Mesenchymal stem cell (in vitro differentiated cells and primary cell): ENCODE results near the gene CCR6.

Source experiments
- DNase-seq: peaks from one replicate; pipeline ENCODE4 v3.0.0-alpha.2; 2013
- H2AFZ ChIP-seq: one replicate; pipeline ENCODE4 v1.6.1; 2013; ENCODE audit warnings: low read depth, mild to moderate bottlenecking, control low read depth, inconsistent platforms, low read length, moderate library complexity
- H2AK5ac ChIP-seq: 2 replicates; pipeline ENCODE4 v1.6.1; 2013; ENCODE audit warnings: low read length, moderate library complexity, mild to moderate bottlenecking, inconsistent platforms; ENCODE audit not compliant: severe bottlenecking
- H2BK120ac ChIP-seq: one replicate; pipeline ENCODE4 v1.6.1; 2013; ENCODE audit warnings: low read depth, mild to moderate bottlenecking, inconsistent platforms, low read length, moderate library complexity
- H2BK12ac ChIP-seq, 2 experiments: one replicate each; pipeline ENCODE4 v1.6.1; 2013; ENCODE audit warnings: inconsistent platforms in 2 of 2, low read length in 2 of 2, mild to moderate bottlenecking in 2 of 2, moderate library complexity in 2 of 2, control low read depth in 1 of 2
- H2BK15ac ChIP-seq: one replicate; pipeline ENCODE4 v1.6.1; 2013; ENCODE audit warnings: mild to moderate bottlenecking, low read depth, inconsistent platforms; ENCODE audit not compliant: poor library complexity, severe bottlenecking
- H2BK5ac ChIP-seq: 2 replicates; pipeline ENCODE4 v1.6.1; 2013; ENCODE audit warnings: low read depth, mild to moderate bottlenecking, low read length, control low read depth, inconsistent platforms; ENCODE audit not compliant: poor library complexity, severe bottlenecking
- H3K14ac ChIP-seq, 2 experiments: one replicate each; pipeline ENCODE4 v1.6.1; 2013; ENCODE audit warnings: inconsistent platforms in 2 of 2, low read length in 2 of 2, control low read depth in 1 of 2, mild to moderate bottlenecking in 1 of 2, moderate library complexity in 1 of 2
- H3K18ac ChIP-seq, 2 experiments: one replicate each; pipeline ENCODE4 v1.6.1; 2013; ENCODE audit warnings: inconsistent platforms in 2 of 2, low read length in 2 of 2, control low read depth in 1 of 2, low read depth in 1 of 2, mild to moderate bottlenecking in 1 of 2
- H3K23ac ChIP-seq, 2 experiments: one replicate each; pipeline ENCODE4 v1.6.1; 2013; ENCODE audit warnings: inconsistent platforms in 2 of 2, low read length in 2 of 2, mild to moderate bottlenecking in 2 of 2, moderate library complexity in 2 of 2, control low read depth in 1 of 2
- H3K27ac ChIP-seq: 2 replicates; pipeline ENCODE4 v1.5.1; 2013; ENCODE audit warnings: mild to moderate bottlenecking, moderate library complexity, low read length, control low read depth, inconsistent platforms; ENCODE audit not compliant: poor library complexity, severe bottlenecking
- H3K27me3 ChIP-seq, 2 experiments: 2 replicates each; pipeline versions ENCODE4 v1.6.1 to v1.7.0; 2013; ENCODE audit warnings: low read length in 2 of 2, mild to moderate bottlenecking in 2 of 2, moderate library complexity in 2 of 2, control low read depth in 1 of 2, inconsistent platforms in 1 of 2; ENCODE audit not compliant: control insufficient read depth in 1 of 2, insufficient read depth in 1 of 2
- H3K36me3 ChIP-seq, 2 experiments: 2 replicates each; pipeline versions ENCODE4 v1.6.1 to v1.7.0; 2013; ENCODE audit warnings: low read length in 2 of 2, control low read depth in 1 of 2, inconsistent platforms in 1 of 2, low read depth in 1 of 2, mild to moderate bottlenecking in 1 of 2; ENCODE audit not compliant: insufficient read depth in 2 of 2, control insufficient read depth in 1 of 2
- H3K4ac ChIP-seq, 2 experiments: one replicate each; pipeline ENCODE4 v1.6.1; 2013; ENCODE audit warnings: inconsistent platforms in 2 of 2, low read length in 2 of 2, mild to moderate bottlenecking in 2 of 2, moderate library complexity in 2 of 2, control low read depth in 1 of 2, low read depth in 1 of 2
- H3K4me1 ChIP-seq: 2 replicates; pipeline ENCODE4 v1.6.1; 2013; ENCODE audit warnings: low read depth, low read length, control low read depth; ENCODE audit not compliant: control insufficient read depth, insufficient read depth
- H3K4me2 ChIP-seq: 2 replicates; pipeline ENCODE4 v1.6.1; 2013; ENCODE audit warnings: low read length, mild to moderate bottlenecking, inconsistent platforms; ENCODE audit not compliant: poor library complexity, severe bottlenecking
- H3K4me3 ChIP-seq, 2 experiments: 2 replicates each; pipeline versions ENCODE4 v1.5.1 to v1.7.0; 2013; ENCODE audit warnings: low read length in 2 of 2, mild to moderate bottlenecking in 2 of 2, control low read depth in 1 of 2, low read depth in 1 of 2; ENCODE audit not compliant: insufficient read depth in 1 of 2
- H3K79me1 ChIP-seq: replicated peaks from 2 replicates; pipeline ENCODE4 v1.6.1; 2013; ENCODE audit warnings: mild to moderate bottlenecking, control low read depth, low read length, inconsistent platforms; ENCODE audit not compliant: poor library complexity, severe bottlenecking
- H3K9ac ChIP-seq: 2 replicates; pipeline ENCODE4 v1.7.0; 2013; ENCODE audit warnings: mild to moderate bottlenecking, low read length, moderate library complexity
- H3K9me3 ChIP-seq: 2 replicates; pipeline ENCODE4 v1.7.0; 2013; ENCODE audit warnings: mild to moderate bottlenecking, low read length; ENCODE audit not compliant: control insufficient read depth
- H4K8ac ChIP-seq: one replicate; pipeline ENCODE4 v1.6.1; 2013; ENCODE audit warnings: inconsistent platforms, mild to moderate bottlenecking, low read length, moderate library complexity
- H4K91ac ChIP-seq: one replicate; pipeline ENCODE4 v1.6.1; 2013; ENCODE audit warnings: mild to moderate bottlenecking, low read length, inconsistent platforms
- WGBS: methylation state at CpG from one replicate; pipeline ENCODE4 v1.1.7; 2013; ENCODE audit warnings: mixed read lengths; 5-methylcytosine and 5-hydroxymethylcytosine counted together

The CCR6 gene

DNA sequence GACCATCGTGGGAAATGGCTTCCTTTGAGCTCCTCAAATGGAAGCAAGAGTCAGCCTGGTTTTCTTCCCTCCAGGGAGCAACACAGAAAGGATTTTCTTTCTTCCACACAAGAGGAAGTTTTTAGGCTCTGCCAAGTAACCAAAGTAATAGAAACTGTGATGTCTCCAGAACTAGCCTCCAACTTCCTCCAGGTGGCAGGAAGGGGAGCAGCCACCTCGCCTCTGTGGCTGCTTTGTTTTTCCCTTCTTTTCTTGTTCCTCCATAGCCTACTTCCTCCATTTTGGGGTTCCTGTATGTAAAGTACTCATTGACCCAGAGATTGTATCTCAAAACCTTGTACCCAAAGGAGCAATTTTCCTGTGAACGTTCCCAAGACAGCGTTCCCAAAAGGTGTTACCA is 32.7 kb upstream of the CCR6 start:
- Histone ChIP-seq H3K23ac (no peak overlapping the region), H3K4me1 (no peaks in the 10 kb centered on the region), H2BK120ac (no peak overlapping the region), H3K4me3 (no peak overlapping the region), H4K8ac (no peak overlapping the region), H2BK15ac (no peak overlapping the region), H3K27ac (no peak overlapping the region), H3K18ac (no peak overlapping the region), H2AK5ac (no peak overlapping the region), H3K14ac (no peak overlapping the region), H4K91ac (no peak overlapping the region), H3K9me3 (peaks cover 7% of the 10 kb centered on the region), H3K4me2 (no peak overlapping the region), H3K4ac (no peak overlapping the region), H3K36me3 (no peaks in the 10 kb centered on the region), H3K79me1 (no peaks in the 10 kb centered on the region), H3K9ac (no peak overlapping the region), H2BK5ac (no peak overlapping the region), H2BK12ac (no peak overlapping the region), H2AFZ (no peak overlapping the region), H3K27me3 (no peaks in the 10 kb centered on the region)
- 89% methylated on average over 4 of the region's 4 CpGs for WGBS
- DNase-seq = no peak

DNA sequence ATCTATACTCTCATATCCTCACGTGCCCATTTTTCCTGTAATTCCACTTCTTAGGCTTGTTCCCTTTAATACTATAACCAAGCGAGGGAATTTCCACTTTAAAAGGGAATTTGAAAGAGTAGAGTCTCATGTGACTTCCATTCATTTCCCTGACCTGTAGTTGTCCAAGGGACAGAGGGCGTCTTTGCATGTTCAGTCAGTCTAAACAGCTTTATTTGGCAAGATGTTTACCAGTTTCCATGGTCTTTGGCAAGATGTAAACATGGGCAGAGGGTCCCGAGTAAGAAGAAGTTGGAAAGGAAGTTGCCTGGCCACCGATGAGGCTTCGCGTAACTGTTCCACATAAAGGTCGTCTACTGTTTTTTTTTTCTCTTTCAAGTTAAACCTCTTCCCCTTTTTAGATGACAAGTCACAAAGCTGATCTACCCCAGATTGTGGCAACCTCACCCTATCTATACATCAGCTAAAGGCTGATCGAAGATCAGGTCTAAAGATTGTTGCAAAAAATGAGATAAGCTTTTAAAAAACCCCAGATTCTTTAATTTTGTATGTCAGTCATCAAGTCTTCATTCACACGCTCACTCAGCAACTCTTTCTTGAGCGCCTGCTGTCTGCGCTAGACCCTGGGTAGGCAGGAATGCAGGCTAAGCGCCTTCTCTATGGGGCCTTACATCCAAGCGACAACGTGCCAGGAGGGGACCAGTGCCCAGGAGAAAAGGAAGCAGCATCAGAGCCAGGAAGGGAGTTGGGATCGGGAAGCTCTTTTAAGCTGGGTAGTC is 31.7 kb upstream of the CCR6 start:
- Histone ChIP-seq H3K27ac (no peak overlapping the region), H4K8ac (no peak overlapping the region), H2BK120ac (no peak overlapping the region), H3K14ac (no peak overlapping the region), H3K4me3 (no peak overlapping the region), H3K4ac (no peak overlapping the region), H3K27me3 (no peaks in the 10 kb centered on the region), H3K4me2 (no peak overlapping the region), H2BK12ac (no peak overlapping the region), H3K18ac (no peak overlapping the region), H3K9ac (no peak overlapping the region), H3K36me3 (no peaks in the 10 kb centered on the region), H2AK5ac (no peak overlapping the region), H2BK5ac (no peak overlapping the region), H3K79me1 (no peaks in the 10 kb centered on the region), H2AFZ (no peak overlapping the region), H3K9me3 (peaks cover 7% of the 10 kb centered on the region), H3K4me1 (no peaks in the 10 kb centered on the region), H2BK15ac (no peak overlapping the region), H3K23ac (no peak overlapping the region), H4K91ac (no peak overlapping the region)
- WGBS = 92% methylated on average over 16 of the region's 16 CpGs
- no peak for DNase-seq

DNA sequence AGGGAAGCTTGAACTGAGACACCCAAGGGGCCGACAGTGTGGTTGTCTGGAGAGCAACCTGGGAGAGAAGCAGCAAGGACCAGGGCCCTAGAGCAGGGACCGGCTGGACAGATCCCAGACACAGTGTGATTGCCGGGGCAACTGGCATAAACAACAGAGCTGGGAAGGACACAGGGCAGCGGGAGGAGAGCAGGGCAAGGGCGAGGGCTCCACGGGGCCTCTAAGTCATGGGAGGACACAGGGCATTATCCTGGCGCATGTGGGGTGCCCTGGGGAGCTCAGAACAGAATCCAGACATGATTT is 31.1 kb upstream of the CCR6 start:
- H3K79me1 ChIP-seq = no peaks in the 10 kb centered on the region

DNA sequence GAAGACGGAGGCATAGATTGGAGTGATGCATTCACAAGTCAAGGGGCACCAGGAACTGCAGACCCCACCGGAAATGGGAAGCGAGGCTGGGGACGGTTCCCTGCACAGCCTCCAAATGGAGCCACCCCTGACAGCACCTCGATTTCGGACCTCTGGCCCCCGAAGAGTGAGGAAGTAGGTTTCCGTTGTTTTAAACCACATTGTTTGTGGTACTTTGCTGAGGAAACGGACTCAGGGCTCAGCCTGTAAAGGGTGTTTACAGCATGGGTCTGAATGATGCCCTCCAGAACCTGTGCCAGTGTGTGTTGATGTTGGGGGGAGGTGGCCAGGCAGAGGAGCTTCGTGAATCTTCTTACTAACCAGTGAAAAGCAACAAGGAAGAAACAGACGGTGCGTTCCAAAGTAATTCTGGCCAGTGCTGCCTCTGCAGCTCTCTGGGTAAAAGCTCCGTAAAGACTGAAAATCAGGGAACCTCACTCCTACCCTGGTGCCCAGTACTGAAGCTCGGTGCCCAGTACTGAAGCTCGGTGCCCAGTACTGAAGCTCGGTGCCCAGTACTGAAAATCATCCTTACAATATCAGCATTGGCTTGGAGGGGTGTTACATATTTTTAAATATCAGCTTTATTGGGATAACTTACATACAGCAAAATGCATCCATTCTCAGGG is 30.1 kb upstream of the CCR6 start:
- H3K27ac ChIP-seq = no peak overlapping the region
- H3K4ac ChIP-seq = no peak overlapping the region
- WGBS = 87% methylated on average over 14 of the region's 16 CpGs
- H2AFZ ChIP-seq = no peak overlapping the region
- H3K23ac ChIP-seq = no peak overlapping the region
- no peak overlapping the region for H3K18ac ChIP-seq
- no peak overlapping the region for H2AK5ac ChIP-seq
- H3K9ac ChIP-seq = no peak overlapping the region
- peaks cover 3% of the 10 kb centered on the region for H3K9me3 ChIP-seq
- no peak overlapping the region for H4K8ac ChIP-seq
- no peak overlapping the region for H3K4me3 ChIP-seq
- no peak overlapping the region for H3K14ac ChIP-seq
- H3K36me3 ChIP-seq = no peaks in the 10 kb centered on the region
- H3K79me1 ChIP-seq = no peaks in the 10 kb centered on the region
- H3K27me3 ChIP-seq = no peaks in the 10 kb centered on the region
- no peak for DNase-seq
- no peaks in the 10 kb centered on the region for H3K4me1 ChIP-seq
- H2BK12ac ChIP-seq = no peak overlapping the region
- H2BK5ac ChIP-seq = no peak overlapping the region
- H4K91ac ChIP-seq = no peak overlapping the region
- no peak overlapping the region for H2BK120ac ChIP-seq
- no peak overlapping the region for H3K4me2 ChIP-seq
- no peak overlapping the region for H2BK15ac ChIP-seq

More for the DNA sequence above, 31.1 kb upstream of the CCR6 start:
- H3K9me3 ChIP-seq = peaks cover 7% of the 10 kb centered on the region
- no peak overlapping the region for H2BK12ac ChIP-seq
- no peak overlapping the region for H4K8ac ChIP-seq
- H2BK15ac ChIP-seq = no peak overlapping the region
- no peak overlapping the region for H3K4ac ChIP-seq
- no peaks in the 10 kb centered on the region for H3K4me1 ChIP-seq
- no peak overlapping the region for H3K23ac ChIP-seq
- no peak overlapping the region for H4K91ac ChIP-seq
- no peak overlapping the region for H2AFZ ChIP-seq
- no peaks in the 10 kb centered on the region for H3K27me3 ChIP-seq
- no peak overlapping the region for H3K18ac ChIP-seq
- no peak overlapping the region for H3K27ac ChIP-seq
- no peak overlapping the region for H3K4me2 ChIP-seq
- WGBS = 59% methylated on average over 7 of the region's 7 CpGs
- H2BK5ac ChIP-seq = no peak overlapping the region
- no peak overlapping the region for H3K14ac ChIP-seq
- H3K9ac ChIP-seq = no peak overlapping the region
- H2AK5ac ChIP-seq = no peak overlapping the region
- H2BK120ac ChIP-seq = no peak overlapping the region
- no peaks in the 10 kb centered on the region for H3K36me3 ChIP-seq
- DNase-seq = no peak
- no peak overlapping the region for H3K4me3 ChIP-seq
